Measurements from ENCODE around the gene TM4SF20.

TM4SF20 gene, protein sequence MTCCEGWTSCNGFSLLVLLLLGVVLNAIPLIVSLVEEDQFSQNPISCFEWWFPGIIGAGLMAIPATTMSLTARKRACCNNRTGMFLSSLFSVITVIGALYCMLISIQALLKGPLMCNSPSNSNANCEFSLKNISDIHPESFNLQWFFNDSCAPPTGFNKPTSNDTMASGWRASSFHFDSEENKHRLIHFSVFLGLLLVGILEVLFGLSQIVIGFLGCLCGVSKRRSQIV

GRCh38 chr2:227379095-227379494 is at the start of gene TM4SF20:
TM4SF20 (minus strand) TSS chr2:227379306; CDS start chr2:227379268, 38 bp downstream.
- DNase-seq, result no peak

DNA sequence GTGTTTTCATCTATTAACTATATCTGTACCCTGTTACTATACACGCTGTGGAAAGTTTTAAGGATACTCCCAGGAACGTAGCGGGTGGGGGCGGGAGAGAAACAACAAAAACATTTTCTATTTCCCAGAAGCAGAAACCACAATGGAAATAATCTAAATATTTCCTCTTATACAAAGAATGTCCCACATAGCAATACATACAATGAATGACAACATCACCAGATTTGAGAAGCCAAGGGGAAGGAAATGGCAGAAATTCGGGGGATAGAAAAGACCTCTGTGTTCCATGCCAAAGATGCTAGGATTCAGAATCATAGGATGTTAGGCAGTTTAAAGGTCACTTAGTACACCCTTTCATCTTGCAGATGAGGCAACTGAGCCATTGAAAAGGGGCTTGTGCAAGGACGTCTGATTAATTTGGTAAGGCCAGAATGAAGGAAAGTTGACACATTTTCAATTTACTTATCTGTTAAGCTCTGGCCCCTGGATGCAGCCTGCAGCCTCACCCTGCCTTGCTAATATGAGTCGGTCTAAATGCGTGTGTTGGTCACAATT is 49.7 kb upstream of the TM4SF20 start:
- DNase-seq, result no peak

- no peak for DNase-seq
Measured at GRCh38 chr2:227423656-227424499, 44.8 kb upstream of the TM4SF20 start.

DNA sequence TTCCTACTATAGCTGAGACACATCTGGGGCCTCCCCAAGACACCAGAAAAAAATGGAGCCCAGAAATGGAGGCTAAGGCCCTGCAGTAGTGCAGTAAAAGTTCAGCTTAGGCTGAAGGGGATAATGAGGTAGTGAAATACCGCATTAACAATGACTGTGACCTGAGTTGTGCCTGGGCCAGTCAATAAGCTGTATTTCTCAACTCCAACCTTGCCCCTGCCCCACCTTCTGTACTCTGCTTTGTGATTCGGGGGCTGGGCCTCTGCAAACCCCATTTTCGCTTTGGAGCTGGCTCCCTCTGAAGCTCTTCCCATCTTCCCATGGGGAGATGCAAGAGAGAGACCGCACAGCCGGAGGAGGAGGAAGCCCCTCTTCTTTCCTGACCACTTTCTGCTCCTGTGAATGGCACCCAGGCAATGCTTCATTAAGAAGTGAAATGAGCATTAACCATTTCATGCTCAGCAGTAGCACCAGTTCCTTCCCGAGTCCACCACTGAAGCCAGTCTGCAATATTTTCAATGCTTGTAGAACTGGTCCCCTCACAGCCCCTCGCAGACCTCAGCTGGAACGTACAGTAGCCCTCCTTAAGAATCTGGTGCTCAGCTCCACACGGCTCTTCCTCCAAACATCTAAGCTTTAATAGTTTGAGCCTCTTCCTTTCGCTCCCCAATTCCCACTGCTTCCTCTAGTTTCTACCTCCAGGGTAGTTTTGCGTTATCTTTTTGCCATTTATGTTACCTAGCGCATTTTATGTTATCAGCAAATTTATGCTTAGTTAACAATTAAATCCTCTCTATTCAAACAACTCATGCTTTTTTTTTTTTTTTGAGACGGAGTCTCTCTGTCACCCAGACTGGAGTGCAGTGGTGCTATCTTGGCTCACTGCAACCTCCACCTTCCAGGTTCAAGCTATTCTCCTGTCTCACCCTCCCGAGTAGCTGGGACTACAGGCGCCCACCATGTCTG is 41.3 kb upstream of the TM4SF20 start:
- DNase-seq, result no peak

- DNase-seq, result no peak
Measured at GRCh38 chr2:227416701-227417100, 37.6 kb upstream of the TM4SF20 start.

- peak; percentile 6 for DNase-seq
Measured at GRCh38 chr2:227415538-227416424, 36.7 kb upstream of the TM4SF20 start.

GRCh38 chr2:227414846-227415245 is 35.7 kb upstream of the TM4SF20 start:
- DNase-seq, result no peak

GRCh38 chr2:227413371-227413770 is 34.3 kb upstream of the TM4SF20 start:
- no peak for DNase-seq

- DNase-seq, result no peak
Measured at GRCh38 chr2:227412877-227413276, 33.8 kb upstream of the TM4SF20 start.

- no peak for DNase-seq
Measured at GRCh38 chr2:227411990-227412350, 32.9 kb upstream of the TM4SF20 start.

- no peak for DNase-seq
Measured at GRCh38 chr2:227411320-227411989, 32.3 kb upstream of the TM4SF20 start.

DNA sequence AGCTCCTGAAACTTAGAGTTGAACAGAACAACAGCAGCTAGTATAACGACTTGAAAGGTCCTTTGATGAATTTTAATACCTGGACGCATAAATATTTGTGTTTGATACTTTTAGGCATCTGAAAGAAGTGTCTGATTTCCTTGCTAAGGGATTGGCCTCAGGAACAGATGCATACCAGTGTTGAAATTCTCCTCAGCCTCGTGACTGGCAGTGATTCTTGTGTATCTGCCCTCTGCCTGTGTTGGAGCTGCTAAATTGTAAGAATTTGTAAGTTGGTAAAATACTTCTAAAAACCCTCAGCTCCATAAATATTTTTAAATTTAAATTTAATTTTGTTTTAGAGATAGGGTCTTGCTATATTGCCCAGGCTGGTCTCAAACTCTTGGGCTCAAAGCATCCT is 31.1 kb upstream of the TM4SF20 start:
- no peak for DNase-seq

DNA sequence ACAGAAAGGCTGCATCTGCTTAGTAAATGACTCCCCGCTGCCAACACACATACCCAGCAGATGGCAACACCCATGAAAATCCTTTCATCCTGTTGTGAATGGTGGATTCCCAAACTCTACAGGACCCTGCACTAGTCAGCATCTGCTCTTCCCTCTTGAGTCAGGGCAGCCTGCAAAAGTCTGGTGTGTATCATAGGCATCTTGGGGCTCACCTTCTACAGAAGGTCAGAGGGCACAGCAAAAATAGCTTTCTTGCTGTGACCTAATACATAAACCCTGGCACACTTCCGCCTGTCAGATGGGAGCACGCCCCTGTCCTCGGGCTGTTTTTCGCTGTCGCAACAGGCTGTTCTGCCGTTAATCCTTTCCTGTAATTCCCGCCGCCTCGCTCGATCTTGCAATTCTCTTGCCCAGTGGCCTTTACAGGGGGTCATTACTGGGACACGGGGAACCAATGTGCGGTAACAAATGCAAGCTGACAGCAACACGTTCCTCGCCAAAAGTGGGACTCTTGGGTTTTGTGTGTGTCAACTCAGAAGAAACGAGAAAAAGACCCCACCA is 28.6 kb upstream of the TM4SF20 start:
- peak; percentile 17 for DNase-seq

- no peak for DNase-seq
Measured at GRCh38 chr2:227406177-227407031, 27.3 kb upstream of the TM4SF20 start.

DNA sequence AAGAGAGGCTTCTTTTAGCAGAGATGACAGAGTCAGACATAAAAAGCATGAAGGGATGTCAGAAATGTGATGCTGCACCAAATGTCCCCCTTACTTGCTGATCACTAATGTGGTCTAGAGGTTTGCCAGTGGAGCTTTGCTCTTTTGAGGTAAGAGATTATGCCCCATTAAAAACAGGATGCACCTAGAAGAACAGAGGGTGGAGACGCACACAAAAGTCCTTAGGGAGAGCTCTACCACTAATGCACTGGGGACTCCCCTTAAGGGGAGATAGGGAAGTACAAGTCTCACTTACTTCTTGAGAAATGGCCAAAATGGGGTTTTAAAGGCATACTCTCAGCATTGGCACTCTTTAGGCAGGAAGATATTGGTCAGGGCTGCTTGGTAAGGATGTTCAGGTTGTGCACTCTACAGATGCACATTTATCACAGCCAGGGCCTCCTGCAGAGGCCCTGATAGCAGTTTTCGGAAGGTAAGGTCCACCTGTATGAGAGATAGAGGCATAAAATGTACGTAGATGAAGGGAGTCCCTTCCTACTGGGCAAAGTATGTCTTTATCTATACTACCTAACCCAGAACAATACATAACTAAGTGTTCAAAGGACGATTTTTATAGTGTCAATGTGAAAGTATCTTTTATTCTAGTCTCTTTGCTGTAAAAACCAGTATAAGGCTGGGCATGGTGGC is 25.6 kb upstream of the TM4SF20 start:
- no peak for DNase-seq

GRCh38 chr2:227402959-227403358 is 23.9 kb upstream of the TM4SF20 start:
- no peak for DNase-seq

DNA sequence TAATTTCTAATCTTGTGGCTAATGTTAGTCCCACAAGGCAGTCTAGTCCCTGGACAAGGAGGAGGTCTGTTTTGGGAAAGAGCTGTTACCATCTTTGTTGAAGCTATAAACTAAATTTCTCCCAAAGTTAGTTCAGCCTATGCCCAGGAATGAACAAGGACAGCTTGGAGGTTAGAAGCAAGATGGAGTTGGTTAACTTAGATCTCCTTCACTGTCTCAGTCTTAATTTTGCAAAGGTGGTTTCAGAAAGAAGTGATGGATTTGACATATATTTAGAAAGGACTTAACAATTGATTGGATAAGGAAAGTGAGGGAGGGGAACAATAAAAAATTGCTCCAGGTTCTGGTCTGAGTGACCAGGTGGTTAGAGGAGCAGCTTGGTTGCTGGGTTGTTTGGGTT is 23.2 kb upstream of the TM4SF20 start:
- no peak for DNase-seq

DNA sequence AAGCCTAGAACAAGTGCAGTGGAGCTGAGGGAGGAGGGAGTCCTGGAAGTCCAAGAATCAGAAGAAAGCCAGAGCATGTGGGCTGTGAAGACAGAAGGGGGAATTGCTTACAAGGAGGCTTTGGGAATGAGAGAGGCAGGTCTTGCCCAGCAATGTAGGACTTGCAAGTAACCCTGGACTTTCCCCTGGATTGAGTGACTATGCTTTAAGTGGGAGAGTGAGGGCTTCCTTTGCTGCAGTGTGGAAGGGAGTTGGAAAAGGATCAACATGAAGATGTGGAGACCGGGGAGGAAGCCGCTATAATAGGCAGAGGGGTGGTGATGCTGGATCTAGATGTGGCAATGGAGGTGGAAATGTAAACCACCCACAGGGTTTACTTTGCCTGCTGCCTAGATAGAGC is 22.4 kb upstream of the TM4SF20 start:
- DNase-seq, result no peak

Measured in SIG-M5 (cell line).